GM06990 (cell line): Measurements from ENCODE around the gene TECTB.

Experiments used
- DNase-seq: peaks from one replicate; pipeline ENCODE4 v3.0.0-alpha.2; 2011; ENCODE audit not compliant: insufficient read length; ENCODE audit errors: extremely low read depth
- H3K27me3 ChIP-seq: replicated peaks from 2 replicates; pipeline ENCODE4 v1.6.0; 2011; ENCODE audit warnings: low read length; ENCODE audit not compliant: control insufficient read depth, insufficient read depth
- H3K36me3 ChIP-seq: 2 replicates; pipeline ENCODE4 v1.5.1; 2011; ENCODE audit warnings: low read length; ENCODE audit not compliant: control insufficient read depth, insufficient read depth
- H3K4me3 ChIP-seq: replicated peaks from 2 replicates; pipeline ENCODE4 v1.5.1; 2011; ENCODE audit warnings: low read depth, mild to moderate bottlenecking, control low read depth, low read length
- CTCF ChIP-seq: IDR thresholded peaks from 2 replicates; pipeline ENCODE4 v1.5.1; 2011; ENCODE audit warnings: low read length, control low read depth, mild to moderate bottlenecking, inconsistent platforms; ENCODE audit not compliant: insufficient read depth, poor library complexity, severe bottlenecking

Gene TECTB

GRCh38 chr10:112283100-112283499 is at the start of gene TECTB:
Gene TECTB, plus strand, starts transcription at chr10:112283400. Its CDS starts 335 bp downstream, at chr10:112283735.
- TF ChIP-seq CTCF = no peak
- H3K36me3 ChIP-seq = no peaks in the 10 kb centered on the region
- H3K4me3 ChIP-seq = no peak within 1 kb of the TSS
- DNase-seq = no peak
- no peaks in the 10 kb centered on the region; the same call in 1 of the 2 replicates for H3K27me3 ChIP-seq

DNA sequence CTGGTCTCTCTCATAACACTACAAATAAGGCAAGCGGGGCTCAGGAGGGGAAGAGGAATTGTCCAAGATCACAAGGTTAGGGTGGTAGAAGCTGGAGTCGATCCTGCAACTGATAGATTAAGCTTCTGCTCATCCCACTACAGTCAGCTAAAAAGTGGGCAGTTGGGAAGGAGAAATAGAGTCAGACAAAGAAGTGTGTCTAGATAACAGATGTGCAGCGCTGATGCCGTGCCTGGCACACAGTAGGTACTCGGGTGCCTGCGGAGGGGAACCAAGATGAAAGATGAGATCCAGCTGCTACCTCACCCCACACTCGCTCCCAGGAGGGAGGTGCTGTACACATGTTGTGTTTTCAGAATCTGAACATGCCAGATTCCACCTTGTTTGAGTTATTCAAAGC is 48.1 kb upstream of the TECTB start:
- Histone ChIP-seq H3K27me3 (no peaks in the 10 kb centered on the region), H3K36me3 (no peaks in the 10 kb centered on the region), H3K4me3 (no peak overlapping the region)
- no peak for TF ChIP-seq CTCF
- no peak for DNase-seq

GRCh38 chr10:112235920-112236319 is 47.3 kb upstream of the TECTB start:
- TF ChIP-seq CTCF = no peak
- DNase-seq = no peak
- H3K27me3 ChIP-seq = no peaks in the 10 kb centered on the region

GRCh38 chr10:112236486-112236885 is 46.7 kb upstream of the TECTB start:
- Histone ChIP-seq H3K27me3 (no peaks in the 10 kb centered on the region), H3K4me3 (no peak overlapping the region), H3K36me3 (no peaks in the 10 kb centered on the region)
- no peak for TF ChIP-seq CTCF
- no peak for DNase-seq

More at GRCh38 chr10:112235920-112236319, 47.3 kb upstream of the TECTB start:
- no peaks in the 10 kb centered on the region for H3K36me3 ChIP-seq
- H3K4me3 ChIP-seq = no peak overlapping the region

GRCh38 chr10:112239347-112239746 is 43.9 kb upstream of the TECTB start:
- TF ChIP-seq CTCF = no peak
- DNase-seq = no peak
- no peaks in the 10 kb centered on the region for H3K36me3 ChIP-seq
- no peak overlapping the region for H3K4me3 ChIP-seq
- no peaks in the 10 kb centered on the region for H3K27me3 ChIP-seq

DNA sequence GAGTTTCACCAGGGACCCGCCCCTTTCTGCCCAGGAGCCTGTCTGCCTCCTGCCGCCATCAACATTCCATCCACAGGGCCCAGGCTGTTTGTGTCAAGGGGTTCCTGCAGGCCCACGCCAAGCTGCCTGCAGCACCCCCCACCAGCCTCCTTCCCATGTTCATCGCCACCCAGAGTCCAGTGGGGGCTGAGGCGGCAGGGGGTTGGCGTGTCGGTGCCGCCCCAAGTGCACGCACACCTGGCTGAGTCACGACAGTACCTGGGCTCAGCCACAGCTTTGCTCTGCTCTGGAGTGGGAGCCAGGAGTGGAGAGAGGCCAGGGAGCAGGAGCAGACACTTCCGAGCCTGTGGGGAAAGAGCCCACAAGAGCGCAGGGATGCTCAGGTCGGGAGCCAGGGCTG is 42.8 kb upstream of the TECTB start:
- Histone ChIP-seq H3K4me3 (no peak overlapping the region), H3K27me3 (no peaks in the 10 kb centered on the region), H3K36me3 (no peaks in the 10 kb centered on the region)
- no peak for TF ChIP-seq CTCF
- DNase-seq = no peak
